ENCODE measurements around the gene MAFF. TPM values are rescaled to one million over a fixed set of nuclear protein-coding genes. Genes with fewer than 3 reads are reported as not detected.

The MAFF gene
- total RNA-seq, 1 donor from 2014 or later = 9.9 TPM

- DNase-seq (ENCODE audit: low spot score) = no peak
- peaks cover 22% of the 10 kb centered on the region for H3K36me3 Mint-ChIP-seq (ENCODE audit: low read depth)
Observed at GRCh38 chr22:38221908-38222796, 20.4 kb downstream of the MAFF start.

GRCh38 chr22:38222797-38223119 is 21.0 kb downstream of the MAFF start:
- Mint-ChIP-seq H3K4me1 (ENCODE audit: low read depth) (peaks cover 42% of the 10 kb centered on the region), H3K27ac (ENCODE audit: unreplicated experiment) (peak overlapping the region; percentile 69), H3K4me3 (ENCODE audit: unreplicated experiment) (no peak overlapping the region), H3K36me3 (ENCODE audit: low read depth) (peaks cover 22% of the 10 kb centered on the region), H3K27me3 (ENCODE audit: low read depth) (no peaks in the 10 kb centered on the region), H3K9me3 (ENCODE audit: low read depth) (no peaks in the 10 kb centered on the region)
- no peak for DNase-seq (ENCODE audit: low spot score)
- TF ChIP-seq CTCF (IDR thresholded peaks at IDR 0.05) = no peak

More at GRCh38 chr22:38221908-38222796, 20.4 kb downstream of the MAFF start:
- peak overlapping the region; percentile 51 for H3K27ac Mint-ChIP-seq (ENCODE audit: unreplicated experiment)
- peaks cover 46% of the 10 kb centered on the region for H3K4me1 Mint-ChIP-seq (ENCODE audit: low read depth)
- no peaks in the 10 kb centered on the region for H3K27me3 Mint-ChIP-seq (ENCODE audit: low read depth)
- no peak for TF ChIP-seq CTCF (IDR thresholded peaks at IDR 0.05)
- no peak overlapping the region for H3K4me3 Mint-ChIP-seq (ENCODE audit: unreplicated experiment)
- H3K9me3 Mint-ChIP-seq (ENCODE audit: low read depth) = no peaks in the 10 kb centered on the region

- Mint-ChIP-seq H3K4me1 (ENCODE audit: low read depth) (peaks cover 35% of the 10 kb centered on the region), H3K4me3 (ENCODE audit: unreplicated experiment) (no peak overlapping the region), H3K9me3 (ENCODE audit: low read depth) (no peaks in the 10 kb centered on the region), H3K27me3 (ENCODE audit: low read depth) (no peaks in the 10 kb centered on the region), H3K27ac (ENCODE audit: unreplicated experiment) (no peak overlapping the region), H3K36me3 (ENCODE audit: low read depth) (peaks cover 22% of the 10 kb centered on the region)
- no peak for DNase-seq (ENCODE audit: low spot score)
- no peak for TF ChIP-seq CTCF (IDR thresholded peaks at IDR 0.05)
Observed at GRCh38 chr22:38223289-38223960, 21.6 kb downstream of the MAFF start.

- Mint-ChIP-seq H3K27me3 (ENCODE audit: low read depth) (no peaks in the 10 kb centered on the region), H3K4me3 (ENCODE audit: unreplicated experiment) (no peak overlapping the region), H3K9me3 (ENCODE audit: low read depth) (no peaks in the 10 kb centered on the region), H3K27ac (ENCODE audit: unreplicated experiment) (no peak overlapping the region), H3K36me3 (ENCODE audit: low read depth) (peaks cover 29% of the 10 kb centered on the region), H3K4me1 (ENCODE audit: low read depth) (peaks cover 15% of the 10 kb centered on the region)
- no peak for TF ChIP-seq CTCF (IDR thresholded peaks at IDR 0.05)
- no peak for DNase-seq (ENCODE audit: low spot score)
Observed at GRCh38 chr22:38226853-38227649, 25.3 kb downstream of the MAFF start.

- Mint-ChIP-seq H3K27me3 (ENCODE audit: low read depth) (no peaks in the 10 kb centered on the region), H3K27ac (ENCODE audit: unreplicated experiment) (peak overlapping the region; percentile 8), H3K4me3 (ENCODE audit: unreplicated experiment) (no peak overlapping the region), H3K36me3 (ENCODE audit: low read depth) (peaks cover 33% of the 10 kb centered on the region), H3K4me1 (ENCODE audit: low read depth) (peaks cover 7% of the 10 kb centered on the region), H3K9me3 (ENCODE audit: low read depth) (no peaks in the 10 kb centered on the region)
- no peak for DNase-seq (ENCODE audit: low spot score)
- no peak for TF ChIP-seq CTCF (IDR thresholded peaks at IDR 0.05)
Observed at GRCh38 chr22:38228326-38228872, 26.6 kb downstream of the MAFF start.
